Thymus (tissue), 11 donors: ENCODE data around the gene CAPN11. TPM values are rescaled to one million over a fixed set of nuclear protein-coding genes. Genes with fewer than 3 reads are reported as not detected.
"Not testable (repeated sequence)": the region's sequence is repeated elsewhere in the genome, so short reads cannot be mapped to it uniquely, and the experiment has no call there.

Experiments used
- DNase-seq, 9 donors: peaks; one replicate each; pipeline ENCODE4 v3.0.0-alpha.2; 2013; ENCODE audit warnings: low spot score in 9 of 9, low read depth in 6 of 9, missing footprints in 1 of 9
- H3K27ac ChIP-seq, 2 donors: one replicate each; pipeline ENCODE4 v1.5.1; 2013; ENCODE audit warnings: control low read depth in 1 of 2, low read depth in 1 of 2, low read length in 1 of 2, mild to moderate bottlenecking in 1 of 2, moderate library complexity in 1 of 2
- H3K27me3 ChIP-seq, 2 donors: one replicate each; pipeline ENCODE4 v1.5.1; 2013; ENCODE audit warnings: low read length in 1 of 2; ENCODE audit not compliant: control insufficient read depth in 2 of 2, insufficient read depth in 1 of 2
- H3K36me3 ChIP-seq, 2 donors: one replicate each; pipeline ENCODE4 v1.5.1; 2013; ENCODE audit warnings: low read length in 1 of 2, mild to moderate bottlenecking in 1 of 2, moderate library complexity in 1 of 2; ENCODE audit not compliant: control insufficient read depth in 2 of 2, insufficient read depth in 2 of 2
- H3K4me1 ChIP-seq, 2 donors: one replicate each; pipeline ENCODE4 v1.5.1; 2013; ENCODE audit warnings: low read length in 2 of 2; ENCODE audit not compliant: control insufficient read depth in 2 of 2, insufficient read depth in 2 of 2
- H3K4me3 ChIP-seq, 2 donors: one replicate each; pipeline ENCODE4 v1.5.1; 2013; ENCODE audit warnings: low read length in 2 of 2, control low read depth in 1 of 2, mild to moderate bottlenecking in 1 of 2
- H3K9me3 ChIP-seq, 2 donors: one replicate each; pipeline ENCODE4 v1.5.1; 2013; ENCODE audit warnings: low read length in 1 of 2, mild to moderate bottlenecking in 1 of 2; ENCODE audit not compliant: control insufficient read depth in 2 of 2, insufficient read depth in 1 of 2
- WGBS: extraction: QIAGEN DNeasy Blood & Tissue Kit; methylation state at CpG from one replicate; pipeline ENCODE4 v1.1.7; 2013; 5-methylcytosine and 5-hydroxymethylcytosine counted together
- polyA plus RNA-seq: library from polyadenylated mRNA; stranded (reverse); fragments of 200-250 nt; gene quantifications from one replicate; pipeline ENCODE4 v1.2.3, GENCODE V29; 2013
- total RNA-seq: library from RNA; stranded (reverse); fragments of 120-200 nt; gene quantifications from one replicate; pipeline ENCODE4 v1.2.4, GENCODE V29; 2013
- donor health status: healthy.

CAPN11 gene
- total and polyA plus RNA-seq, 2 donors = 1.0 to 3.5 TPM

GRCh38 chr6:44138717-44139350, 19.8 kb upstream of the CAPN11 start:
- DNase-seq = no peak
- Histone ChIP-seq H3K36me3 (peaks cover 33 to 34% of the 10 kb centered on the region in 2 donors), H3K4me1 (peaks cover 0 to 11% of the 10 kb centered on the region in 2 donors), H3K27me3 (no peaks in the 10 kb centered on the region), H3K9me3 (no peaks in the 10 kb centered on the region), H3K27ac (no peak overlapping the region), H3K4me3 (no peak overlapping the region)
- WGBS = 91% methylated on average over 6 of the region's 6 CpGs

GRCh38 chr6:44139351-44139743, 19.3 kb upstream of the CAPN11 start:
- DNase-seq = no peak
- peaks cover 33 to 36% of the 10 kb centered on the region in 2 donors for H3K36me3 ChIP-seq

GRCh38 chr6:44142835-44143234, 15.8 kb upstream of the CAPN11 start:
- peaks cover 32 to 37% of the 10 kb centered on the region in 2 donors for H3K36me3 ChIP-seq
- H3K4me3 ChIP-seq = no peak overlapping the region
- no peak for DNase-seq
- no peaks in the 10 kb centered on the region for H3K27me3 ChIP-seq
- whole genome bisulfite sequencing = 98% methylated on average over 1 of the region's 1 CpG
- H3K9me3 ChIP-seq = no peaks in the 10 kb centered on the region
- no peak overlapping the region for H3K27ac ChIP-seq
- no peaks in the 10 kb centered on the region for H3K4me1 ChIP-seq

More at GRCh38 chr6:44139351-44139743, 19.3 kb upstream of the CAPN11 start:
- H3K4me1 ChIP-seq = peaks cover 0 to 11% of the 10 kb centered on the region in 2 donors
- H3K4me3 ChIP-seq = no peak overlapping the region
- H3K27me3 ChIP-seq = no peaks in the 10 kb centered on the region
- H3K27ac ChIP-seq = no peak overlapping the region
- WGBS = 93% methylated on average over 10 of the region's 10 CpGs
- H3K9me3 ChIP-seq = no peaks in the 10 kb centered on the region

GRCh38 chr6:44143731-44144130, 14.9 kb upstream of the CAPN11 start:
- H3K36me3 ChIP-seq = peaks cover 37 to 43% of the 10 kb centered on the region in 2 donors
- DNase-seq = no peak

GRCh38 chr6:44144536-44144935, 14.1 kb upstream of the CAPN11 start:
- H3K4me3 ChIP-seq, H3K4me1 ChIP-seq, H3K27me3 ChIP-seq, H3K27ac ChIP-seq, H3K9me3 ChIP-seq, DNase-seq: not testable (repeated sequence)
- WGBS = 83% methylated on average over 3 of the region's 3 CpGs
- H3K36me3 ChIP-seq = peaks cover 35 to 48% of the 10 kb centered on the region in 2 donors

More at GRCh38 chr6:44143731-44144130, 14.9 kb upstream of the CAPN11 start:
- Histone ChIP-seq H3K4me3 (no peak overlapping the region), H3K27me3 (no peaks in the 10 kb centered on the region), H3K27ac (no peak overlapping the region), H3K9me3 (no peaks in the 10 kb centered on the region), H3K4me1 (no peaks in the 10 kb centered on the region)
- WGBS = 94% methylated on average over 1 of the region's 1 CpG

GRCh38 chr6:44145839-44146238, 12.8 kb upstream of the CAPN11 start:
- H3K36me3 ChIP-seq = peaks cover 28 to 48% of the 10 kb centered on the region in 2 donors

GRCh38 chr6:44146685-44147084, 11.9 kb upstream of the CAPN11 start:
- Histone ChIP-seq H3K36me3 (peaks cover 22 to 43% of the 10 kb centered on the region in 2 donors), H3K9me3 (no peaks in the 10 kb centered on the region), H3K4me1 (peaks cover 2 to 5% of the 10 kb centered on the region in 2 donors), H3K4me3 (no peak overlapping the region), H3K27me3 (no peaks in the 10 kb centered on the region), H3K27ac (no peak overlapping the region)
- 98% methylated on average over 10 of the region's 10 CpGs for WGBS
- no peak for DNase-seq

More at GRCh38 chr6:44145839-44146238, 12.8 kb upstream of the CAPN11 start:
- Histone ChIP-seq H3K4me1 (no peaks in the 10 kb centered on the region), H3K4me3 (no peak overlapping the region), H3K9me3 (no peaks in the 10 kb centered on the region), H3K27me3 (no peaks in the 10 kb centered on the region), H3K27ac (no peak overlapping the region)
- no peak for DNase-seq

- Histone ChIP-seq H3K27me3 (no peaks in the 10 kb centered on the region), H3K4me3 (no peak overlapping the region), H3K4me1 (peaks cover 7 to 10% of the 10 kb centered on the region in 2 donors), H3K27ac (no peak overlapping the region), H3K36me3 (peaks cover 22 to 43% of the 10 kb centered on the region in 2 donors), H3K9me3 (no peaks in the 10 kb centered on the region)
- 98% methylated on average over 7 of the region's 7 CpGs for WGBS
- no peak for DNase-seq
Observed at GRCh38 chr6:44147256-44147655, 11.4 kb upstream of the CAPN11 start.

- Histone ChIP-seq H3K27ac (no peak overlapping the region), H3K4me1 (peaks cover 7 to 19% of the 10 kb centered on the region in 2 donors), H3K9me3 (no peaks in the 10 kb centered on the region), H3K4me3 (no peak overlapping the region), H3K27me3 (no peaks in the 10 kb centered on the region), H3K36me3 (peaks cover 27 to 49% of the 10 kb centered on the region in 2 donors)
- WGBS = 95% methylated on average over 9 of the region's 9 CpGs
- no peak for DNase-seq
Observed at GRCh38 chr6:44148306-44148705, 10.3 kb upstream of the CAPN11 start.
